Measurements from ENCODE around the gene FNDC3B.

FNDC3B gene

DNA sequence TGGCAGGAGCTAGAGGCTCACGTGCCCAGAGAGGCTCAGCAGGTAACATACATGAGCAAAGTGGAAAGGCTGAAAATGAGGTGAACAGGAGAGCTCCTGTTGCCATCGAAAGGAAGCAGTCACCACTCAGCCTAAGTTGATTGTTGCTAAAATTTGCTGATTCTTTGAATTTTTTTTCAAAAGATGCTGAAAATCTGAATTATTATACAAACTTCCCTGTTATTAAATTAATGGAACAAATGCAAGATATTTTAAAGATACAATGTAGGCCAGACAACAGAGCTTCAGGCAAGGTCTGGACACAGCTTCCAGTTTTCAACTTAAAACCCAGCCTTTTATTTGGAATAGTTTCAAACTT, 257.6 kb downstream of the FNDC3B start:
- no peak for DNase-seq

DNA sequence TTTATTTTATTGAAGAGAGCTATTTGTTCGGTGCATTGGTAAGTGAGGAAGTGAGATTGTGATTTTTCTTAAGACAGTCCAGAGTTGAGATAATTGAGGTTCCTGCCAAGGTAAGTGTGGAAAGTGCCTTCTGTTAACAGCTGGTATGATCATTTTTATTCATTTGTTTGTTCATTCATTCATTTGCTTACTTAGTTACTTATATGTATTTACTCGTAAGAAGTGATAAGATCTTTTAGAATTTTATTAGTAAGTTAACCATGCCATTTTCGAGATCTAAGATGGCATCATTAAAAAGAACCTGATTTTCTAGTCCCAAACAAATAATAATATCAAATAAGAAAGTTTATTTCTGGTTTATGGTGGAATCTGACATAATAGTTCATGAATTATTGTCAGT, 258.9 kb downstream of the FNDC3B start:
- DNase-seq = no peak

DNA sequence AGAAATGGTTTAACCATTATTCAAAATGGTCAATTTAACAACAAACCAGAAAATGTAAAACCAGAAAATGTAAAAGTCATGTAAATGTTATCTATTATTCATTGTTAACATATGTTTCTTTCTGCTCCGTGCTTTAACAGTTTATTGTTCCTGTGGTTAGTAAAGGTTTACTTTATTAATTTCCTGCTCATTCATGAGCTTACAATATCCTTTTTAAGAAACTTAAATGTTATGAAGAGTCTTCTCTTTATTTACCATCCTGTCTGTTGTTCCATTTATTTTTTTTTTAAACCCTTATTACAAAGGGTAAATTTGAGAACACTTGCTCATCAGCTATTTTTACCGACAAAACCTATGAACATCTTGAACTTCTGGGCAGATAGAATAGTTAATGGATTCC, 260.8 kb downstream of the FNDC3B start:
- DNase-seq = no peak

DNA sequence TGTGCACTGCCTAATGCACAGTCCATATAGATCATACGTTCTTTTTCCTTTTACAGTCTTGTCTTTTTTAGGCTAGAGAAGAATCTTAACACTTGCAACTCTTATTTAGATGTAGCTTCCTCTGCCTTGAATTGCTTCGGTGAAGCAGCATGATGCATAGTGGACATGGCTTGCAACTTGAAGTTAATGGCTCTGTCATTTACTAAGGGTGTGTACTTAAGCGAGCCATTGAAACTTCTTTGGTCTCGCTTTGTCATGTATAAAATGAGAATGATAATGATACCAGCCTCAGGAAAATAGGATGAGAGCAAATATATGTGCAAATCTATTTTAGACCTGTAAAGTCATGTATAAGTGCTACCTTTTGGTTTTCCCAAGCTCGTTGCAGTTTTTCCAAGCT, 261.5 kb downstream of the FNDC3B start:
- no peak for DNase-seq

DNA sequence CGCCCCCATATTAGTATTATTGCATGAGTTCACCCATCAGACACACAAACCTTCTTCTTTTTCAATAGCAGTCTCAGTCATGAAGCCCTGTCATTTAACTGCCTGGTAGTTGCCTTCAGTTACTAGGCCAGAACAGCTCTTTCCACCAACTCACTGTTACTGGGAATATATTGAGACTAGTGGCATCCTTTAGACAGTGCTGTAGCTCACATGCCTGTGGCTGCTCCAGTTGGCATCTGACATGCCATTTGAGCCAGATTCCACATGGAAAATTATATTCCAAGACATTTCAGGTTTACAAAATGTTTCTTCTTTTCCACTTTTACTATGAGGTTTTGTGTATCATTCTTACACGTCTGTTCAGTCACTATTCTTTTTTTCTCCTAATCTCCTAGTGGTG, 262.8 kb downstream of the FNDC3B start:
- no peak for DNase-seq

DNA sequence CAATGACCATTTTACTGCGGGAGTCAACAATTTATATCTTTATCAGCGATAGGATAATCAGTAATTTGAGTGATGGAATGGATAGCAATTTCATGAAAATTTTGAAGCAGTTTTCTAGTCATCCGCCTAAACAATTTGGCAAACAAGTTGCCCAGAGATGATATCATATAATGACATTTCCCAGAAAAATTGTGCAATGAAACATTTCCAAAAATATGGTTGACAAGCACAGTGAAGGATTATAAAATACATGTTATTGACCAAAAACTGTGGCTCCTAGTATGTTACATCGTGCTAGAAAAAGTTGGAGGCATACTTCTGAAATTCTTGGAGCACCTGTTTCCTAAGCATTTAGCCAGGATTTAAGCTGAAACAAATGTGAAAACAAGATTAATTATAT, 263.8 kb downstream of the FNDC3B start:
- no peak for DNase-seq

DNA sequence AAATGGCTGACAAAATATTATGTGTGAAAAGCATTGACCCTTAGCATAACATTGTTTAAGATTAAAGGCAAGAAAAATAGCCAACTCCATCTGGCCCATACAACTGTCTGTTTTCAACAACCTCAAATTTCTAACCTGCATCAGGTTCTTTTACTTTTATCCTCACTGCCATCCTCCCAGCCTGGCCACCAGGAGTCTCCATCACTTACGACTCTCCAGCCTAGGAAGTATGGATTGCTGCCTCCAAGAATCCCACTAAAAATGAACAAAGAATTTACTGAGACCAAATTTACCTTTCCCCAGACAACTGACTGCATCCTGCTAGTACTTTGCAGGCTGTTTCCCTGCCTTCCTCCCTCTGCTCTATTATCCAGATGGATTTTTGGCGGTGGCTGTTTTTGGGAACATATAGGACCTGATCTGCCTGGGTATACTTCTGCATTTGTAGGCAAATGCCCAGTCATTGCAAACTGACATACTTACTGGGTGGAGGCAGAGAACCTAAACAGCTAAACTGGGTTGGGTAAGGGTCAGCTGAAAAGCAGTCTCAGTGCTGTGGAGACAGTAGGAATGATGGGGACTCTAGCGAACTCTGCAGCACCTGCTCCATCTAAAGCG, 264.7 kb downstream of the FNDC3B start:
- DNase-seq = no peak

DNA sequence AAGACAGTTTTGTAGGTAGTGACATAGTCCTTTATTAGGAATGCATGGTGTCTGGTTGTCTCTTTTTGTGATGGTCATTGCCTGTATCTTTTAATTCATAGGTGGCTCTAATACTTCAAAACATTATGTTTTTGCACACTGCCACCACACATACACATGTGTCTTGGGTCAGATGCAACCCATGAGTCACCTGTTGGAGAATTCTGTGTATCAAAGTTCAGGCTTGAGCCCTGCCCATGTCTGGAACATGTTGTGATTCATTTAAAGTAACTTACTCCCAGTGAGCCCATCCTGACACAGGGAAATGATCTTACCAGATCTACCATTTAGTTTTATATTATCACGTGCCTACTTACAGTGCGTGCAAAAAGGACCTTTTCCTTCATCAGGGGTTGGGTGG, 266.2 kb downstream of the FNDC3B start:
- DNase-seq = no peak

DNA sequence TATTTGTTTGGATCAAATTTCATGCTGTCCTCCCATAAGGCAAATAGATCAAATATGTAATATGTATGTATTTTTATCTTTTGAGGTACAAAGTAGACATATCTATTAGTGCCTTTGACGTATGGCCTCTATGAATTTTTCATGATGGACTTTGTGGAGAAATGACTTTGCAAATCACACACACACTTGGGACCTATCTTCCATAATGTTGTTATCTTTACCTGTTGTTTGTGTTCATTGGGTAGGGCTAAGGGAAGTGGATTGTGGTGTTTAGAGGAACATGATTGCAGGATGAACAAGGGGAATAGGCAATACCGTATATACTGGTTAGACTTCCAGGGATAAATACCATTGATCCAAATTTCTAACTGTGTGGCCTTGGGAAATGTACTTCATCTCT, 266.6 kb downstream of the FNDC3B start:
- no peak for DNase-seq

DNA sequence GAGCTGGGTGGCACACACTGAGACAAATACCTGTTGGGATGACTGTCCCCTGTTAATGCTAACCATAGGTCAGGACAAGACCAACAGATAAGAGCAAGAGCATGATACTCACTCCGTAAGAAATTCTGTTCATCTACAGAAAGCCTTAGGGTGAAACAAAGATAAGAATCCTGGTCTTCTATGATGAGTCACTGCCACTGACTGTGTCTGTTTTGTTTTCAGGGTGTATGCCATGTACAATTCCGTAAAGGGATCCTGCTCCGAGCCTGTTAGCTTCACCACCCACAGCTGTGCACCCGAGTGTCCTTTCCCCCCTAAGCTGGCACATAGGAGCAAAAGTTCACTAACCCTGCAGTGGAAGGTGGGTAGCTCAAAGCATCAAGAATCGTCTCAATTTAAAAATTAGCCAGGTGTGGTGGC, 267.8 kb downstream of the FNDC3B start:
- no peak for DNase-seq

DNA sequence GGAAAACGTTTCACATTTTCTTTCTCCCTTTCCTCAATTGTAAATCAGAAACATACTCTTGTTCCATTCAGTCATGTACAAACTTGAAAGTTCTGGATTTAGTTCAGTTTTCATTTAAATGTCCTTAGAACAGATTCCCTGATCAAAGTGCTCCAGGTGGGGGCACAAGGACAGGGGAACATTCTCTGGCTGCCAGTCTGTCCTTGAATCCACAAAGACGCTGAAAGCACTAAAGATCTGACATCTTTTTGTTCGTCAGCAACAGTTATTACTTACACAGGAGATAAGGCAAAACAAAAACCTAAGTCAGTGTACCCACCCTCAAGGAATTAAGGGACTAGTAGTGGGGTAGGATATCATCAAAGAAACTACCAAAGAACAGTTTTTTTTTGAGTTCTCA, 269.7 kb downstream of the FNDC3B start:
- no peak for DNase-seq

DNA sequence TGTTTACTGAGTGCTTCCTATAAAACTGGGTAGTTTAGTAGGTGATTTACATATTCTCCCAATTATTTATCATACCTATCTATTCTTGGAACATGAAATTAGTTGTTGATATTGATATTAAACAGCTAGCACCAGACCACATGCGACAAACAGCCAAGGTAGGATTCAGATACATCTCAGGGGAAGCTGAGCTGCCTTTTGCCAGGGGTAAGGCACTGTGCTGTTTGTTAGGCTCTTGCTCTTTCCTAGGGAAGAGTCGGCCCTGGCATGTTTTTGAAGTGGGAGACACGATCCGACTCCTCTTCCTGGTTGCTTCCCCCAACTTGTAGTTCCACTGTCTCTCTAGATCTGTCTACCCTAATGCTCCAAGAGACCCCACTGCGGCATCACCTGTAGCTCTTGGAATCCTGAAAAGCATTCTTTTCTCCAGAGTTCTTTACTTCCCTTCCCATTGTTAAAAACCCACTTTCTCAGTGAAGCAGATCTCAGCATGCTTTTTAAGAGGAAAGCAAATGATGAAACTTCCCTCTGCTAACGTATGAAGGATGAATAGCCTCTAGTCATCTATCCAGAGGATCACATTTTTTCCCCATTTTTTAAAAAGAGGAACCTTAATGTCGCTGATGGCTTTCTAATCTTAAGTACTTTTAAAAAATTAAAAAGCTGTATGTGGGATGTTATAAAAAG, 270.5 kb downstream of the FNDC3B start:
- no peak for DNase-seq

DNA sequence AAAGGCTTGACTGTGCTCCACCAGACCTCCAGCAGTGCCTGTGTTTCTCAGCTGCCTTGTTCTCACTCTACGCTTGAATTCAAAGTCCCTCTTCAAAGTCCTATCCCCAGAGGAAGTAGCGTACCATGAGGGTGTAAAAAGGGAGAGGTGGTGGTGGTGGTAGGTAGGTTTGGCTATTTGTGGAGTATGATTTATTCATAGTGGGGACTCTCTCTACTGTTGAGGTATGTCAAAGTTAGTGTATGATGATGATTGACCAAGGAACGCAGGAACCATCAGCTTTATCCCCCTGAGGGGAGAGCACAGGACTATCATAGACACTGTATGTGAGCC, 271.0 kb downstream of the FNDC3B start:
- no peak for DNase-seq

DNA sequence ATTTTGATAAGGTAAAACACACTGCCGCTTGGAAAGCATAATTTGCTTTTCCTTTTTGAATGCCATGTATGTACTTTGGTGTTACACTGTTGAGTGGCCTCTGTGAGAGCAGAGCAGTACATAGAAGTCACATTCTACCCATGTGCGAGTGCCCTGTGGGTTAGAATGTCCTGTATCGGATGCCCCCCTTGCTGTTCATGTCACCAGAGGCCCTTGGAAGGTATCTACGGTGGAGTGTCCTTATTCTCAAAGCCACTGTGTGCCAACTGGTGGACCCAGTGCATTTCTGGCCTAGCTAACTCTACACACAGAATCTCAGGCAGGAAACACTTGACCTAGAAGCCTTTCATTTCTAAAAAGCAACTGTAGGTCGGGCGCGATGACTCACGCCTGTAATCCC, 271.8 kb downstream of the FNDC3B start:
- DNase-seq = no peak

DNA sequence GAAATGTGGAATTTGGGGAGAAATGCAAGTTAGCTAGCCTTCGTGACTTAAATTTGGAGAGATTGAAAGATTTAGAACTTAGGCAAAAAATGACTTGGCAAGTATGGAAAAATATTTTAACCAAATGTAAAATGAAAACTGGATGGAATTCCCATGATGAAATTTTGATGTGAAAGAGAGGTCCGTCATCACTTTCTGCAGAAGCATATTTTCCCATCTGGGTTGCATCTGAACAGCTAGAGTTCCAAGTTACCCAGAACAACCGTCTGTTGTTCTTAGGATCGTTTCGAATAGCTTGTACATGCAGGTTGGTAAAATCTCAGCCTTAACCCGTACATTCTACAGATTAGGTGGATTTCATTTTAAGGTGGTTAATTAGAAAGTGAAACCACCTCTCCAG, 272.6 kb downstream of the FNDC3B start:
- no peak for DNase-seq

DNA sequence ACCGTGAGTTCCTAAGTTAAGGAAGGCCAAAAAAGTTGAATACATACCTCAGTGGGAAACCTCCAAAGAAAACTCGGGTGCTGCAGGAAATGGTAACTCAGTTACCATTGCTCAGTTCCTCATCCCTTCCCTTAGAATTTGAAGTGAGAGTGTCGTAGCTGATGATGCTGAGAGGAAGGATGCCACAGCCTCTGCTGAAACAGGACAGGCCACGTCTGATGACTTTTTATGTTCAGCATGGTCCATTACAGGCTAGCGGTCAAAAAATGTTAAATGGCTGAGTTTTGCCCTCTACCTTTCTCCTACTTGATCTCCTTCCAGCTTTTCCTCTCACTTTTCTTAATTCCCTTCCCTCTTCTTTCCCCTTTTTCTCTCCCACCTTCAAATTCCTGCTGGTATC, 273.3 kb downstream of the FNDC3B start:
- no peak for DNase-seq

DNA sequence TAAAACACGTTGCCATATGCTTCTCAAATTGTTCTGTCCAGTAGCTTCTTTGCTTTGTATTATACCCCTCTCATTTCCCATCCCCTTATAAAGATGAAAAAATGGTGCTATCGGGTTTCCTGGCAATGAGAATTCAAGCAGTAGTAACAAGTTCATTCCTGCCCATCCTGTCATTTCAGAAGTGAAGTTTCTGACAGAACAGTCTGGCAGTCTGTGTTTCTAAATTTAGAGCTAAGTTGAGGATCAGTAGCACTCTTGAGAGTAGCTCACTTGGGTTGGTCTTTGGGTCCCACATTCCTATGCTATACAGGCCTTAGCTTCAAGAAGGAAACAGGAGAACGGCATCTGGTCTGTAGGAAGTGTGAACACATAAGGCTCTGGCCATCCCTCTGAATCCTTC, 274.3 kb downstream of the FNDC3B start:
- DNase-seq = no peak

DNA sequence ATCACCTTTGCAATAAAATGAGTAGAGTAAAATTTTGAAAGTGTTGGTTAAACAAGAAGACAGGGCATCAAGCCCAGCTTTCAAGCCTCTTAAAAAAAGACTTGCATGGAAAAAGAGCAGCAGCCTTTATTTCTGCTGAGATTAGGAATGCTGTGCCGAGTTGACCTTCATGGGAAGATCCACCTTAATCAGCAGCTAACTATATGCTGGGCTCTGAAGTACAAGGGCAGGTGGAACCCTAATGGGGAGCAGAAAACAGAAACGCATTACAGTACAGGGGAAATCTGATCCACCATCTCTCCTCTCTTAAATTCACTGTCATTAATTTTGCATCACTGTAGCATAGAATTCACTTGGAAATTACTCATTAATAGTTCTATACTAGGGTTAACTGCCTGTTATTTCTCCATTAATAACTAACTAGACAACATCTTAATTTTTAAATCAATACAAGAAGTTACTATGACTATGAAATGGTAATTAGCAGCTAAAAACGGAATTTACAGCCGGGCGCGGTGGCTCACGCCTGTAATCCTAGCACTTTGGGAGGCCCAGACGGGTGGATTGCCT, 275.3 kb downstream of the FNDC3B start:
- DNase-seq = no peak

DNA sequence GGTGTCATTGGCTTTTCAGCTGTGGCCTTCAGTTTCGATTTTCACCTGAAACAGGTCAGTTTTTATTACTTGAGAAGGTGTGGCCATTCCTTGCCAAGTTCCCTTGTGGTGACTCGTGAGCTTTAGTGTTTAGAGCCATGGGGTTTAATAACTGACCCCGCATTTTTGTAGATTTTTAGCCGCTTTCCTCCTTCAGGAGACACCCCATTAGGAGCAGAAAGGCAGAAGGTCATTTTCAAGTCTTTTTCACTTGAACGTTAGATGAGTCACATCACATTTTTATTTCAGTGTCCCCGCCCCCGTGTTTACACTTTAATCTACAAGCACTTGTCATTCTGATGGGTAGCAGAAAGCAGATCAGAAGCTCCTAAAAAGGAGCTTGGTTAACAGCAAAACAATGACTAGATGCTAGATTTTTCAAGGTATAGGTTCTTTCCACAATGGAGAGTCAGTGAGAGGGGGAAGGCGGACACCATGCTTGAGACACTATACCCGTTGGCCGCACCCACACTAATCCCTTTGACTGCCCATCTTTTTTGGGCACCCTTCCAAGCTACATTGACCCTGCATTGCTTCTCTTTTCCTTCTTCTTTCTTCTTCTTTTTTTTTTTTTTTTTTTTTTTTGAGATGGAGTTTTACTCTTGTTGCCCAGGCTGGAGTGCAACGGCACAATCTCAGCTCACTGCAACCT, 276.2 kb downstream of the FNDC3B start:
- DNase-seq = no peak

DNA sequence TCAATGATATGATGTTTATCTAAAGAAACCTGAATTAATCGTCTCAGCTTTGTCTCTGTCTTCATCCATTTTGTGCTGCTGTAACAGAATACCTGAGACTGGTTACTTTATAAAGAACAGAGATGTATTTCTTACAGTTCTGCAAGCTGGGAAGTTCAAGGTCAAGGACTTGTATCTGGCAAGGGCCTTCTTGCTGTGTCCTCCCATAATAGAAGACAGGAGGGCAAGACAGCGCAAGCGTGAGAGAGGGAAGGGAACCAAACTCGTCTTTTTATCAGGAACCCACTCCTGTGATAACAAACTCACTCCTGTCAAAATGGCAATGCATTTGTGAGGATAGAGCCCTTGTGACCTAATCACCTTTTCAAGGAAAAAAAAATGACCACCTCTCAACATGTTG, 277.4 kb downstream of the FNDC3B start:
- no peak for DNase-seq

DNA sequence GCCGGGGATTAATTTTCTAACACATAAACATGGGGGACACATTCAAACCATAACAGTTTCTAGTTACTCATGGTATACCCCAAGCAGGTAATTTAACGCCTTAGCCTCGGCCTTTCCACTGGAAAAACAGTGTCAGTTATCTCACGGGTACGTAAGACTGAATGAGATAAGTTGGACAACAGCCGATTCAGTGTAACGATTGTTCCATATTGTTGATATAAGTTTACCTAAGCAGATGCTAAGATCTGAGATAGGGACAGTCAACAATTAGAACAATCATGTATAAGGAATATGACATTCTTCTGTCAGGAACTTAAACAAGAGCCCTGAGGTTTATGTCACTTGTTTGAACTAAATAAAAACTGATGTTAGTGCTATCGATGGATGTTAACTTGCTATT, 278.1 kb downstream of the FNDC3B start:
- no peak for DNase-seq

DNA sequence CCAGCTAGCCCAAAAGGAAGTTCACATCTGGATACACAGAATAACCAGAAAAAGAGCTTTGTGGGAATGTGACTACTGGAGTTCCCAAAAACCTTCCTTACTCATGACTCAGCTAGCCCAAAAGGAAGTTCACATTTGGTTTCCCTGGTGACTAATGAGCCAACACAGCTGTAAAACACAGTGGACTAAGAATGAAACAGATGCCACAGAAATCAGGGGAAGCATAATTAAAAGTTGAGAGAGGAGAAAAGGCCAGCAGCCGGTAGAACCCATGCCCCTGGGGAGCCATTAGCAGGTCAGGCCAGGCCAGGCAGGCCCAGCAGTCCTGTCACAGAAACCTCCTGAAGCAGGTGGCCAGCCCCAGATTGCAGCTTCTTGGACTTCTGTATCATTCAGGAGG, 278.6 kb downstream of the FNDC3B start:
- peak; percentile 47 for DNase-seq

DNA sequence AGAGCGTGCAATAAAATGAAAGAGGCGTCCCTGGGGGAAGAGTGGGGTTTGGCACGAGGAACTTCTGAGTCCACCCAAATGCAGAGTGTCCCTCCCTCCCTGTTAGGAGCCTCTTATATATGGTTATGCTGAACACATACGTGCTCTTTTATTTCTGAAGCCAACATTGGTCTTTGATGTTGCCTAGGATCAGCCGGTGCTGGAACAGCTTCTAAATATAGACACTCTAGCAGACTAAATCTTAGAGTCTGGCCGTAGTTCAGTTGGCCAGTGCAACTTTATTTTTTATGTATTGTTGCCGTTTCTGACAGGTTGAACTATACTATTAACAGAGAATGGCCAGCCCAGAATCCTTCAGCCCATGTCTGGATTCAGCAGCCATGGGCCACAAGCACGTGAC, 280.2 kb downstream of the FNDC3B start:
- no peak for DNase-seq

DNA sequence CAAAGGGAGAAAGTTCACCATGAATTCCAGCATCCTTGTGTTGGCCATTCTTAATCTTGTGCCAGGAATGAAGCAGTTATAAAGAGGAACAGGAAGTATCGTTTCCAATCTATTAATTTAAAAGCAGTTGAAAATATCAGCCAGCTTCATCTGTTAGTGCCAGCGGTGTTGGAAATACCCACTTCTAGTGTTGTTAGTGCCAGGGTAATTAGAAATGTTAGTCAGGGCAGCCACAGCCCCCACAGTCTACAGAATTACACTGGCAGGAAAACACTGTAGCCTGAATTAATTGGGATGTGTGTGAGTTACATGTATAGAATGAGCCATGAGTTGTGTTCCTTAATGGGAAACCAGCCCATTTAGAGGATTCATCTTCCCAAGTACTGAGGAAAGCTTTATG, 281.1 kb downstream of the FNDC3B start:
- DNase-seq = no peak

DNA sequence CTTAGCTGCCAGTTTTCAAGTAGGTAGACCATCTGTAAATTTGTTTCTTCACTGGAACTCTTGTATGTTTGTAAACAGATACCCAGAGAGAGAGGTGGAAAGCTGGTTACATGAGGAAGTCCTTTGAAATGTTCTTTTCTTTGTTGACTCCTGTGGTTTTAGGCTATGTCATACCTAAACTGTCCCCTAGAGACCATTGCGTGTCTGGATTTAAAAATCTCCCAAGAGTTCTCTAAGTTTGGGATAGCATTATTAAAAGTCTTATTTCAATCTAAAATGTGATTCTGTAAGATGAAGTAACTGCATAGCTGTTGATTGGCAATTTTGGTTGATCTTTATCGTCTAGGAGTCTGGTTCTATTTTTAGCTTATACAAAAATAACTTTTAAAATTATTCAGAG, 281.7 kb downstream of the FNDC3B start:
- DNase-seq = no peak
